DMS79 treated with DMSO at 0.1 percent for 48 hours (cell line): ENCODE data around the gene DDIAS.
"Not testable (repeated sequence)": the region's sequence is repeated elsewhere in the genome, so short reads cannot be mapped to it uniquely, and the experiment has no call there.

Source experiments
- DNase-seq: peaks from one replicate; lab custom pipeline; 2025; lab: John Stamatoyannopoulos, UW

DDIAS gene, protein sequence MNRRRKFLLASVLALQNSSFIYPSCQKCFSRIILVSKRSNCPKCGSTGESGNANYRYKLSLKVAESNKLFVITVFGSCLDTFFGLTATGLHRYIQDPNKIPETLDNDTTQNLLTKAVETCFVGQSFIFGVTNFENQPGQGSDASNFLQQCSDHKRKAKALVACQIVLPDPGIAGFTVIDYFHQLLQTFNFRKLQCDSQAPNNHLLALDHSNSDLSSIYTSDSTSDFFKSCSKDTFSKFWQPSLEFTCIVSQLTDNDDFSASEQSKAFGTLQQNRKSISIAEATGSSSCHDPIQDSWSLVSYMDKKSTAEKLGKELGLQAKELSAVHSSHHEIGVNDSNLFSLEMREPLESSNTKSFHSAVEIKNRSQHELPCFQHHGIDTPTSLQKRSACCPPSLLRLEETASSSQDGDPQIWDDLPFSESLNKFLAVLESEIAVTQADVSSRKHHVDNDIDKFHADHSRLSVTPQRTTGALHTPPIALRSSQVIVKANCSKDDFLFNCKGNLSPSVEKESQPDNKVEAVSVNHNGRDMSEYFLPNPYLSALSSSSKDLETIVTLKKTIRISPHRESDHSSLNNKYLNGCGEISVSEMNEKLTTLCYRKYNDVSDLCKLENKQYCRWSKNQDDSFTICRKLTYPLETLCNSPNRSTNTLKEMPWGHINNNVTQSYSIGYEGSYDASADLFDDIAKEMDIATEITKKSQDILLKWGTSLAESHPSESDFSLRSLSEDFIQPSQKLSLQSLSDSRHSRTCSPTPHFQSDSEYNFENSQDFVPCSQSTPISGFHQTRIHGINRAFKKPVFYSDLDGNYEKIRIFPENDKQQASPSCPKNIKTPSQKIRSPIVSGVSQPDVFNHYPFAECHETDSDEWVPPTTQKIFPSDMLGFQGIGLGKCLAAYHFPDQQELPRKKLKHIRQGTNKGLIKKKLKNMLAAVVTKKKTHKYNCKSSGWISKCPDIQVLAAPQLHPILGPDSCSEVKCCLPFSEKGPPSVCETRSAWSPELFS

DNA sequence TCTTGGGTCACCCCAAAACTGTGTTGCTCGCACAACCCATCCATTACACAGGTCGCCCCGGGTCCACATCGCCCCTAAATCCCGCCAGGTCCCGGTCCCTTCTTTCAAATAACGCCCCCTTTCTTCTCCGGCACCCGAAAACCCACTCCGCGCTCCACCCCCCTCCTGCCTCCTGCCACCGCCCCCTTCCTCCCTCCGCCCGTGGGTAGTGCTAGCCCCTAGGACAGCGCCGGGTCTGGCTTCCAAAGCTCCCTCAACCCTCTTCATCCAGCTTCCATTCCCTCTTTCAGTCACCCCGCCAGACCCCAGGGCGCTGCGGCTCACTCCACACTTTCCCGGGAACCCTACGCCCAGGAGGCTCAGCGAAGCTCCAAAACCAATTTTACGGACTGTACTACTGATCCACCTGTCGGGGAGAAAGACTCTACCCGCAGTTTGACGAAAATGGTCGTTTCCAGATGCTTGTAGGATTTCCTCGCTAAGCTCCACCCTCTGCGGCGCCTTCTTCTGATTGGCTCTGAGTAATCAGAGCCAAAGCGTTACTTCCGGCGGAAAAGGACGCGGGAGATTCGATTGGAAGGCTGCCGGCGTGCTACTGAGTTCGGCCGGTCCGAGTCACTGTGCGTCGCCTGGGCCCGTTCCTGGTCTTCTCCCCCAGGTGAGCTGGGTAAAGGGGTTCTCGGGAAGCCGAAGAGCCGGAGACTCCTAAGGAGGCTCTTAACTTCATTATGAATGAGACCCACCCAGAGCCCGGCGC lies at the start of gene DDIAS:
TSS of gene DDIAS (plus strand) at position 572 of the 757 bp plus-strand sequence. CDS start 13,003 bp downstream, outside the sequence.
- peak; percentile 99 for DNase-seq

DNA sequence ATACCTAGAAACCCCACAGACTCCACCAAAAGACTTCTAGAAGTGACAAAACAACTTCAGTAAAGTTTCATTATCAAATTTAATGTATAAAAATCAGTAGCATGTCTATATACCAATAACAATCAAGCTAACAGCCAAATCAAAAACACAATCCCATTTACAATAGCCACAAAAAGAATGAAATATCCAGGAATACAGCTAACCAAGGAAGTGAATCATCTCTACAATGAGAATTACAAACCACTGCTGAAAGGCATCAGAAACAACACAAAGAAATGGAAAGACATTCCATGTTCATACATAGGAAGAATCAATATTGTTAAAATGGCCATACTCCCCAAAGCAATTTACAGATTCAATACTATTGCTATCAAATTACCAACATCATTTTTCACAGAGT lies 47.3 kb upstream of the DDIAS start:
- DNase-seq: no peak

DNA sequence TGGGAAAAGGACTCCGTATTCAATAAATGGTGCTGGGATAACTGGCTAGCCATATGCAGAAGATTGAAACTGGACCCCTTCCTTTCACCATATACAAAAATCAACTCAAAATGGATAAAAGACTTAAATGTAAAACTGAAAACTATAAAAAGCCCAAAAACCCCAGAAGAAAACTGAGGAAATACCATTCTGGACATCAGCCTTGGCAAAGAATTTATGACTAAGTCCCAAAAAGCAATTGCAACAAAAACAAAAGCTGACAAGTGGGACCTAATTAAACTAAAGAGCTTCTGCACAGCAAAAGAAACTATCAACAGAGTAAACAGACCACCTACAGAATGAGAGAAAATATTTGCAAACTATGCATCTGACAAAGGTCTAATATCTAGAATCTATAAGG lies 46.6 kb upstream of the DDIAS start:
- not testable (repeated sequence) for DNase-seq

DNA sequence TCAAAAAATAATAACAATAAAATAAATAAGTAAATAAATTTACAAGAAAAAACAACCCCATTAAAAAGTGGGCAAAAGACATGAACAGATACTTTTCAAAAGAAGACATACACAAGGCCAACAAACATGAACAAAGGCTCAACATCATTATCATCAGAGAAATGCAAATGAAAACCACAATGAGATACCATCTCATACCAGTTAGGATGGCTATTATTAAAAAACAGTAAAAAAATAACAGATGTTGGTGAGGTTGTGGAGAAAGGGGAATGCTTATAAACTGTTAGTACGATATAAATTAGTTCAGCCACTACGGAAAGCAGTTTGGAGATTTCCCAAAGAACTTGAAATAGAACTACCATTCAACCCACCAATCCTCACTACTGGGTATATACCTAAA lies 45.9 kb upstream of the DDIAS start:
- no peak for DNase-seq

DNA sequence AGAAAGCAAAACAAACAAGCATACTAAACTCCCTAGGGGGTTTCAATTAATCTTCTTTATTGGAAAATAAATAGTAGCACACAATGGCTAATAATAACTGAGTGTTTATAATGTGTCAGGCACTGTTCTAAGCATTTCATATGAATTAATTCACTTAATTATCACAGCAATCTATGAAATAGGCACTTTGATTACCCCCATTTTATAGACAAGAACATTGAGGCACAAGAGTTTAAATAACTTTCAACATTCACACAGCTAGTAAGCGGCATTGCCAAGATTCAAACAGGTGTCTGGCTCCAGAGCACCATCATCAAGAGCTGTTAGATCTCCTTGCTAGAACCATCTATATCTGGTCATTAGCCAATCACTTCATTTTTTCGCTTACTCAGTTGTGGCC lies 44.4 kb upstream of the DDIAS start:
- DNase-seq: no peak

DNA sequence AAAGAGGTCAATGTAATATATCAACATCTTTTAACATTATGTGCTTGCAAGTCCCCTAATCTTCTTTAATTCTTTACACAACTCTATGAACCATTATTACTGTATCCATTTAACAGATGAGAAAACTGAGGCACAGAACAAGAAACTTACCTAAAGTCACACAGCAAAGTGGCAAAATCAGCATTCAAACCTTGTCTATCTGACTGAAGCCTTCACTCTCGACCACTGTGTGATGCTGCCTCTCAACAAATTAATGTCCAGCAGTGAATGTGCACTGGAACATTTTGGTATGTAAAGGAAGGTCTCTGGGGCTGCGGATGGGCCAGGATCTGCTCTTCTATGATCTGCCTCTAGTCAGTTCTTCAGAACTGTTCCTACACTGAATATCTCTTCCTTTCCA lies 43.4 kb upstream of the DDIAS start:
- DNase-seq: no peak

DNA sequence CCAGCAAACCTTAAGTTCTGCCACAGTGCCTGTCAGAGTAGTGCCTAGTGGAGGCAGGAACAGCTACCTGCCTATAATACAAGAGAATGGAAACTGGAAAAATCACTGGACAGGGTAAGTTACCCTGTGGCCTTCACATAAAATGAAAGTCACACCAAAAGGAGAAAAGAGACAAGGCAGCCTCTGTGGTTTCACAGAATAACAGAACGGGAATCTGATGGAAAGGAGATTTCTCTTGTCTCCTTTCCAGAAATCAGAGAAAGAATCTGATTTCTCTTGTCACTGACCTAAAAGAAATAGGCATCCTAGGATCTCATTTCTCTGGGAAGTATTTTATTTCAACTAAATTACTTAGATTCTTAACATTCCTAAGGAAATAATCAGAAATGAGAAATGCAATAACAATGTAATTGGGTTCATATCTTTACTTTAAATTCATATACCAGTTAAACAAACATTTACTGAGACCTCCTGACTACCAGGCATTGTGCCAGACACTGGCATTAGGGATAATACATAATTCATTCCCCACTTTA lies 42.9 kb upstream of the DDIAS start:
- no peak for DNase-seq

DNA sequence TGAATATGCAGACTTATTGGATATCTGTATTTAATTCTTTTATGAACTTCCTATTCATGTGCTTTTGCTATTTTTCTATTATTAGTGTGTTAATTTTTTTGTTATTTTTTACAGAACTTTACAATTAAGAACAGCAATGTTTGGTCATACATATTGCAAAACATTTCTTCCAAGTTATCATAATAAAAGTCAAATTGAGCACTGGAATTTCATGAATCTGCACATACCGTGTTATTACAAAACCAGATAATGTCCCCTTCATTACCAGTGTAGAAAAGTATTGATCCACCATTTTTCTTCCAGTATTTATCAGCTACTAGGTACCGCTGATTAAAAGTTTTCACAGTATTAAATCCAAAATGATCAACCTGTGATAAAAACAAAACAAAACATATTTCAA lies 41.8 kb upstream of the DDIAS start:
- no peak for DNase-seq

DNA sequence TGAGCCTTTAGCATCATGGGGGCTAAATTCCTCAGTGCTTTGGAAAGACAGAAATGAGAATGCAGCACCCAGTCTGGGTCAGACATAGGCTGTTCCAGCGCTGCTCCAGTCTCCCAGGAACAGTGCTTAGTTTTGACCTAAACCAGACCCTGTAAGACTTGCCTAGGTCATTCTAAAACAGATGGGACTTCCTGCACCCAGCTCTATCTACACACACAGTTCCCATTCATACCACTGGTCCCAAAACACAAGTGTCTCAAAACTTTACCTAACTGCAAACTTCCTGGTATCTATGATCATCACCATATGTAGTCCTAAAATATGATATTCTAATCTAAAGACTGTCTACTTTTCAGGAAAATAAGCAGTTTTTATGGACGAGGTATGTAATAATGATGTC lies 39.2 kb upstream of the DDIAS start:
- no peak for DNase-seq

DNA sequence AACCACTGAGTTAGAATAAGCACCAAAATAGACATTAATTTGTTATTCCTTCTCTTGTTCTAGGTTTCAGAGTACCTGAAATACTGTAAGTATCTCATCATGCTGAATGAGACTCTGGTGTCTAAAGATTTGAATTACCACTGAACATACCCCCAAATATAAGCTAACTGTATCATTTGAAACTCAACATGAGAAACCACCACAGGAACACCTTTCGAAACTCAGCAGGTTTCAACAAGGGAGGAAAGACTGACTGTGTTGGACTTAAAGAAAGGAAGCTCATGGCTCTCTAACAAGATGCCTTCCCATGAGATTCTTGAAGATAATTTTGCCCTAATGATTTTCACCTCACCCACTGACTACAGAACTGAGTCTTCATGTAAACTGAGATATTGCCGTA lies 38.3 kb upstream of the DDIAS start:
- DNase-seq: no peak

DNA sequence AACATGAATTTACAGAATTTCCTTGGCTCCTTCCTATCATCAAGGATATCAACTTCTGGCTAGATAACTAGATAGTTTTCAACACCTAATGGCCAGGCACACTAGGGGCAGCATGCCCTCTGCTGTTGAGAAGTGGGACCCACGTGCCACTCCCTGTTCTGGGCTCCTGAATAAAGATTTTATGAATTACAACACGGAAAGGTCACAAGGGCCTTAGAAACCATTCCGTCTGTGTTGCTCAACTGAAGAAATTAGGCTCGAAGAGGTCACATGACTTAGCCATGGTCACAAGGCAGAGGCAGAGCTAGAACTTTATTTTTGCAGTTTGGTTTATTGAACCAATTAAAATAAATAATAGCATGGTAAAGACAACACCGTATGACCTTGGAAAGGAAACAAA lies 37.3 kb upstream of the DDIAS start:
- no peak for DNase-seq

DNA sequence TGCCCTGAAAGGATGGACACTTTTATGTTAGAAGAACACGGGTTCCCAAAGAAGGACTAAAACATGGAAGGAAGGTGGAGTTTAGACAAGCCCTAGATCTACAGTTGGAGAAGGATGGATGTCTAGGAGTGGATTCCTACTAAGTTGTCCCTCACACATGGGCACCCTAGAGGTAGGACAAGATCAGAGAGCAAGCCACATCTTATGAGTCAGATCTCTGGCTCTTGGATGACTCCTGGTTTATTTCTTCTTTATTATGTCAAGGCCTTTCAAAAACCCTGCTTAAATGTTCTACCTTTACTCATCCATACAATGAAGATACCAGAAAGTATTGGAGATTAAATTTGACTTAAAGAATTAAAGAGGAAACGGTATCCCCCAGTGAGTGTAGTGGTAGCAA lies 35.7 kb upstream of the DDIAS start:
- DNase-seq: no peak

DNA sequence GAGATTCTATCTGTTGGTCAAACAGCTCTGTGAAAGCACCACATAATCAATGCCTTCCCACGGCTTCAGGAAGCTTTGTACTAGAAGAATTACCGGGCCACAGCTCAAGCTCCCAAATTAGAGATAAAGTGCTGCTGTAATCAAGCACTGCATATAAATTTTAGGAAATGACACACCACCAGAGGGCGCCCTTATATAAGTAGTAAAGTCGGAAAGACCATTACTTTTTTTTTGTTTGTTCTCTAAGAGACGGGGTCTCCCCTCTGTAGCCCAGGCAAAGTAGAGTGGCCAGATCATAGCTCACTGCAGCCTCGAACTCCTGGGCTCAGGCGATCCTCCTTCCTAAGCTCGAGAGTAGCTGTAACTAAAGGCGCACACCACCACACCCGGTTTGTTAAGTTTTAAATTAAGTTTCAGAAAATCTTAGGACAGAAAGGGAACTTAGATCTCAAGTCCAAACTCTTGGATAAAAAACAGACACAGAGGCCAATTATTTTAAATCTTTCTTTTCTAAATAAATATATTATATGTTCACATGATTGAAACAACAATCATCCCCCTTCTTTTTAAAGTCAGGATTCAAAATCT lies 33.9 kb upstream of the DDIAS start:
- DNase-seq: peak; percentile 86

DNA sequence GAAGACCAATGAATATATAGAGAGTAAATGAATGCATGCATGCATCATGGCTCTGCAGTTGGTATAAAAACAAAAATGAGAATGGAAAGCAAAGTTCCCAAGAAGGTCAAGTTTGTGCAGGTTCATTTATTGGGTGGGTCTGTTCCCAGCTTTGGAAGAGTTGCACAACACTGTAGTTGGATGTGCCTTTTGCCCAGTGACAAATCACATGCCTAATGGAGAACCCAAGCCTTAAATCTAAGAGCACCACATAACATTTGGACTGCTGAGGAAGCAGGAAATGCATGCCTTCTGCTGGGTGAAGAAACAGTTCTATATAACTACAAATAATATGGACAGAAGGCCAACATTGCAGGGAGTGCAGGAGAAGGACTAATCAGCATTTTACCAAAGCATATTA lies 31.9 kb upstream of the DDIAS start:
- DNase-seq: no peak

DNA sequence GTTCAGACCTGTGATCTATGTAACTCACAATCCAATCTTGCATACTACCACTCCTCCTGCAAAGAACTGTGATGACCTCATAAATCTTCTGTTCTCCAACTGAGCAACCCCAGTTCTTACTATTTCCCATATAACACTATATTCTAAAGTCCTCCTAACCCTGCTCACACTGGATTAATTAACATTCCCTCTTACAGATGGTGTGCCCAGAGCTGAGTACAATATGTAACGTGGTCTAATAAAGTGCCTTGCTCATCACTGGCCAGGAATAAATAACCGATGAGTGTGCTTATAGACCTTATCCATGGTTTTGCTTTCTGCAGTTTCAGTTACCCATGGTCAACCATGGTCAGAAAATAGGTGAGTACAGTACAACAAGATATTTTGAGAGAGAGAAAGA lies 29.9 kb upstream of the DDIAS start:
- no peak for DNase-seq

DNA sequence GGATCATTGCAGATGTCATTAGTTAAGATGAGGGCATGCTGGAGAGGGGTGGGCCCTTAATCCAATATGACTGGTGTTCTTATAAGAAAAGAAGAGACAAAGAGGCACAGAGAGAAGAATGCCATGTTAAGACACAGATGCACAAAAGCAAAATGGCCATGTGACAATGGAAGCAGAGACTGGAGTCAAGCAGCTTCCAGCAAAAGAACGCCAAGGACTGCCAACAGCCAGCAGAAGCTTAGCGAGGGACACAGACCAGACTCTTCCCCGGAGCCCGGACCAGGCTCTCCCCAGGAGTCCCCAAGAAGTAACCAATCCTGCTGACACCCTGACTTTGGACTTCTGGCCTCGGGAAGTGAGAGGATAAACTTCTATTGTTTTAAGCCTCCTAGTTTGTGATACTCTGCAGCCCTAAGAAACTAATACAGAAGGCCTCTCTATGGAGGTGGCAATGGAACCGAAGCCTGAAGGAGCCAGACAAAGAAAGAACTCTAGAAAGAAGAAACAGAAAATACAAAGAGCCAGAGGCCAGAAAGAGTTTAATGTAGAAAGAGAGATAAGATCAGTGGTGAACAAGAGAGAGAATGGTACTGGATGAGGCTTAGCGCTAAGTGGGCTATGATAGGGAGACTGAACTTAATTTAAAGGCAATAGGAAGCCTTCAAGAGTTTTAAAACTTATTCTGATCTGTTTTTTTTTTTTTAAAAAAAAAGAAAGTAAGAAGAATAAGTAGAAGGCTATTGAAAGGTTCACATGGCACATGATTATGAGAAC lies 29.0 kb upstream of the DDIAS start:
- no peak for DNase-seq

DNA sequence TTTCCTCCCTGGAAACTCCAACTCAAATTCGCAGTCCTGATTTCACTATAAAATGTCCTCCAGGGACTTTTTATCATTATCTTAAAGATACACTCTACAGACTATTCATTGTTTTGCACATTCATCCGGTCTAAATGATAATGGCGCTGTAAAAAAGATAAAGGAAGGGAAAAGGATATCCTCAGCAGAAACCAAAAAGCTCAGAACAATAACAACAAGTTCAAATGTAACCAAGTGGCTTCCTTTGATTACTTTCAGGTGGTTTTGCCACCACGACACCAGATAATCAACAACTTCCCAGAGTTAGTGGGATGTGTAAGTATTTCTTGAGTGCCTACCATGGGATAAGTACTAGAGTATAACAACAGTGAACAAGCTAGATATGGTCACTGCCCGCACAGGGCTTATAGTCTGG lies 27.6 kb upstream of the DDIAS start:
- DNase-seq: no peak

DNA sequence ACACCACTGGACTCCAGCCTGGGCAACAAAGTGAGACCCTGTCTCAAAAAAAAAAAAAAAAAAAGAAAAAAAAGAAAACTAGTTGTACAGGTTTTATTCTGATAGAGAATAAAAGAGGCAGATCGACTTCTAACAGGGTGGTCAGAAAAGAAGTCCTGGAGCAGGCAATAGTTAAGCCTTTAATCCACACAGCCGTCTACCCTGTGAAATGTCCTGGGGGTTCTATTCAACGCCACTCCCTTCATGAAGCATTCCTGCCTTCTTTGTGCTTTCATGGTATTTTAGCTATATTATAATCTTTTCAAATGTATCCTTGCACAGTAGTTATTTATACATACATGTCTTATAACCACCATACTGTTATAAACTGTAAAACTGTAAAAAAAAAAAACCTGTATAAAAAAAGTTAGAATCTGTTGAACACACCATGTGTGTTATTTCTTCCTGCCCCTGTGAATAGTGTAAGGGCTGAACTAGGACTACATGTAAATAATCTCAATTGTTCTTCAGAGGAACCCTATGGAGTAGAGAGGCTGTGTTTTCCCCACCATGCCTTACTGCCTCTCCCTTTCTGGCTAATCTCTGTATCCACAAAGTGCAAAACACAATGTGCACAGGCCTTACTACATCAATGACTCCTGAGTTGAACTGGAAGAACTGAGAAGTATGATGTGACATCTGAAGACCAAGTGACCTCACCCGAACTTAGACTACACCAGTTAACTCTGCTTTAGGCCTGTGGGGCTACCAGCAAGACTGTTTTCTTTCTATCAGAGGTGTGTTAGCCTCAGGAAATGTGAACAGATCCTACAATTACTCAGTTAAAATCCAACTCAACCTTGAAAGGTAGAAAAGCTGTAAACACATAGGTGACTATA lies 26.7 kb upstream of the DDIAS start:
- no peak for DNase-seq

DNA sequence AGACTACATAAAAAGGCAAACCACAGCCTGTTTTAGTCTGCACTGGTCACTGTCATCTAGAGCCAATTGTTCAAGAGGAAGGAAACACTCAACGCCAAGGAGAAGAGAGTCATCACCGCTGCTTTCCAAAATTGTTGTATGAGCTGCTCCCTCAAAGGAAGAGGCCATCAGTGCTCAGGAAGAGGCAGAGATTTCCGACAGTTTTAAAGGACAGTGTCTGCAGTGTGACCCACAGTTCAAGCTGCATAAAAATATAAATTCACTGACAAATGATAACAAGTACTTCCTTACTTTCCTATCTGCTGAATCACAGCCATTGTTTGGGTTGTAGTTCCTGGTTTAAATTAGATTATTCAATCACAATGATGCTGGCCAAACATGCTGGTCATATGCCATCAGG lies 17.7 kb upstream of the DDIAS start:
- DNase-seq: no peak
